NCI-H187 (cell line): ENCODE results near the gene CHMP2A.
"Not testable (repeated sequence)": the region's sequence is repeated elsewhere in the genome, so short reads cannot be mapped to it uniquely, and the experiment has no call there.

Experiments
- DNase-seq, 2 experiments: peaks; one replicate each; lab custom pipeline; 2025; lab: John Stamatoyannopoulos, UW

Gene CHMP2A

DNA sequence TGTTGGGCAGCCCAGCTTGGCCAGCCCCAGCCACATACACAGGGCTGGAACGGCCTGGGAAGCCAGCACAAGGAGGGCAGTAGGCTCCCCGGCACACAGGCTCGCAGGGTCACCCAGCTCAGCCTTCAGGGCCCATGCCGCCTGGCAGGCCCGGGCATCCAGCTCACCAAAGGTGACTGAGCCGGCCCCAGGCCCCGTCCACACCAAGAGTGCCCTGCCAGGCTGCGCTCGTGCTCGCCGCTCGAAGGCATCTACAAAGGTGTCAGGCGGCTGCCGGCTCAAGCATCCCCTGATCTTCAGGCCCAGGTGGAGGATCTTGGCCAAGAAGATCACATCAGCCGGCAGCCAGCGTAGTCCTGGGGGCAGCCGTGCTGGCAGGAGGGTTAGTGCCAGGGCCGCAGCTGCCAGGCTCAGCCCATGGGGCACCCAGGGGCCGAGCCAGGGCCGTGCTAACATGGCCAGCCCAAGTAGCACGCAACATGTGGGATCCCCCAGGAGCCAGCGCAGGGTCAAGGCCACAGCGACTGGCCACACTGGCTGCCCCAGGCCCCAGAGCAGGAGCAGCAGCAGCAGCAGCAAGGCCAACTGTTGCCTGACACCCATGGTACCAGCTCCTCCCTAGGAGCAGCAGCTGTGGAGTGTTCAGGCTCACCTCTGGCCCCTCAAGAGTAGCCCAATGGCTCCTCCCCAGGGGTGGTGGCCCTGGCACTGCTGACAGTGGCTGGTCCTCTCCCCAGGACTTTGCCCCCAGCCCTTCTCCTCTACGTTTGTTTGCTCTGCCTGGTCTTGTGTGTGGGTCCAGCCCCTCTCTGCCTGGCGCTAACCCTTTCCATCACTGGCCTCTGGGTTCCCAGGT lies 43.3 kb downstream of the CHMP2A start, which contains the start of gene SLC27A5:
Gene SLC27A5 (minus strand): TSS at position 640 of the 856 bp plus-strand sequence. CDS start 37 bp downstream, at position 603.
- DNase-seq: no peak

DNA sequence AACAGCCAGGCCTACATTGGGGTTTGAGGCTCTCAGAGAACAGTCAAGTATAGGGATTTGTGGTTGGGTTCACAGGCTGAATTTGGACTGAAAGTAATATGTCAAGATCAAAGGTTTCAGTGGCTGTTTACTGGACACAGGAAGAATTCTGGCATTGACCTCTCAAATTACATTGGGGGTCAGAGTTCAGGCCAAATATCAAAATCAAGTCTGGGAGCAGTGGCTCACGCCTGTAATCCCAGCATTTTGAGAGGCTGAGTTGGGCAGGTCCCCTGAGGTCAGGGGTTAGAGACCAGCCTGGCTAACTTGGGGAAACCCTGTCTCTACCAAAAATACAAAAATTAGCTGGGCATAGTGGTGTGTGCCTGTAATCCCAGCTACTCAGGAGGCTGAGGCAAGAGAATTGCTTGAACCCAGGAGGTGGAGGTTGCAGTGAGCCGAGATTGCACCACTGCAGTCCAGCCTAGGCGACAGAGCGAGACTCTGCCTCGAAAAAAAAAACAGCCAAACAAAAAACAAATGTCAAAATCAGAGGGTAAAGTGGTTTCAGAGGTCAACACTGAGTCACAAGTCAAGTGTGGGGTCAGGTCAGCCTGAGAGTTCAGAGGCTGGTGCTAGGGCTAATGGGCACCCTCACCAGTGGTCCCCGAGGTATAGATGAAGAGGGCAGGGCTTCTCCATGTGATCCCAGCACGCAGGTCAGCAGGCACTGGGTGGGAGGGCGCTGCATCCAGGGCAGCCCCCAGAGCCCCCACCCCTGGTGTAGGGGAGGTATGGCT lies 44.6 kb downstream of the CHMP2A start:
- DNase-seq: no peak

DNA sequence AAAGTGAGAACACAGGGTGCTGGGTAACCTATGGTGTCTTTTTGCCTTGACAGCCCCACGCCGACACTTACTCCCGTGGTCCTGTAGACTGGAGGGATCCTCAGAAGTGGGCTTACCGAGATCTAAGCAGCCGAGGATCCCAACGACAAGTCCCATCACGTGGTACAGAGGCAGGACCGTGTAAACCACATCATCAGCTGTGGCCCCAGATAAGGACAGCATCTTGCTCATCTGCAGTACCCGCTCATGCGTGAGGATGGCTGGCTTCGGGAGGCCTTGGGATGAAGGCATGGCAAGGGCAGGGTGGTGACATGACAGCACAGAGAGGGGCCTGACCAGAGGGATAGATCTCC lies 45.2 kb downstream of the CHMP2A start:
- DNase-seq: no peak

DNA sequence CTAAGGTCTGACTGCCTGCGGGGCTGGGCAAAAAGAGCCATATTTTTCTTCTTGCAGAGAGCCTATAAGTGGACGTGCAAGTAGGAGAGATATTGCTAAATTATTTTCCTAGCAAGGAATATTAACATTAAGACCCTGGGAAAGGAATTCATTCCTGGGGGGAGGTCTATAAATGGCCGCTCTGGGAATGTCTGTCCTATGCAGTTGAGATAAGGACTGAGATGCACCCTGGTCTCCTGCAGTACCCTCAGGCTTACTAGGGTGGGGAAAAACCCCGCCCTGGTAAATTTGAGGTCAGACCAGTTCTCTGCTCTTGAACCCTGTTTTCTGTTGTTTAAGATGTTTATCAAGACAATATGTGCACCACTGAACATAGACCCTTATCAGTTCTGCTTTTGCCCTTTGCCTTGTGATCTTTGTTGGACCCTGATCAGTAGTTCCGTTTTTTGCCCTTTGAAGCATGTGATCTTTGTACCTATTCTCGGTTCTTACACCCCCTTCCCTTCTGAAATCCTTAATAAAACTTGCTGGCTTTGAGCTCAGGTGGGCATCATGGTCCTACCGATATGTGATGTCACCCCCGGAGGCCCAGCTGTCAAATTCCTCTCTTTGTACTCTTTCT lies 47.2 kb downstream of the CHMP2A start:
- not testable (repeated sequence) for DNase-seq
